ENCODE results near the gene C2CD2. TPM values are rescaled to one million over a fixed set of nuclear protein-coding genes. Genes with fewer than 3 reads are reported as not detected.

Gene C2CD2
- total and polyA plus RNA-seq, 2 experiments from 2014 or later, result 4.5 to 16.2 TPM

- TF ChIP-seq, protein P1, sequence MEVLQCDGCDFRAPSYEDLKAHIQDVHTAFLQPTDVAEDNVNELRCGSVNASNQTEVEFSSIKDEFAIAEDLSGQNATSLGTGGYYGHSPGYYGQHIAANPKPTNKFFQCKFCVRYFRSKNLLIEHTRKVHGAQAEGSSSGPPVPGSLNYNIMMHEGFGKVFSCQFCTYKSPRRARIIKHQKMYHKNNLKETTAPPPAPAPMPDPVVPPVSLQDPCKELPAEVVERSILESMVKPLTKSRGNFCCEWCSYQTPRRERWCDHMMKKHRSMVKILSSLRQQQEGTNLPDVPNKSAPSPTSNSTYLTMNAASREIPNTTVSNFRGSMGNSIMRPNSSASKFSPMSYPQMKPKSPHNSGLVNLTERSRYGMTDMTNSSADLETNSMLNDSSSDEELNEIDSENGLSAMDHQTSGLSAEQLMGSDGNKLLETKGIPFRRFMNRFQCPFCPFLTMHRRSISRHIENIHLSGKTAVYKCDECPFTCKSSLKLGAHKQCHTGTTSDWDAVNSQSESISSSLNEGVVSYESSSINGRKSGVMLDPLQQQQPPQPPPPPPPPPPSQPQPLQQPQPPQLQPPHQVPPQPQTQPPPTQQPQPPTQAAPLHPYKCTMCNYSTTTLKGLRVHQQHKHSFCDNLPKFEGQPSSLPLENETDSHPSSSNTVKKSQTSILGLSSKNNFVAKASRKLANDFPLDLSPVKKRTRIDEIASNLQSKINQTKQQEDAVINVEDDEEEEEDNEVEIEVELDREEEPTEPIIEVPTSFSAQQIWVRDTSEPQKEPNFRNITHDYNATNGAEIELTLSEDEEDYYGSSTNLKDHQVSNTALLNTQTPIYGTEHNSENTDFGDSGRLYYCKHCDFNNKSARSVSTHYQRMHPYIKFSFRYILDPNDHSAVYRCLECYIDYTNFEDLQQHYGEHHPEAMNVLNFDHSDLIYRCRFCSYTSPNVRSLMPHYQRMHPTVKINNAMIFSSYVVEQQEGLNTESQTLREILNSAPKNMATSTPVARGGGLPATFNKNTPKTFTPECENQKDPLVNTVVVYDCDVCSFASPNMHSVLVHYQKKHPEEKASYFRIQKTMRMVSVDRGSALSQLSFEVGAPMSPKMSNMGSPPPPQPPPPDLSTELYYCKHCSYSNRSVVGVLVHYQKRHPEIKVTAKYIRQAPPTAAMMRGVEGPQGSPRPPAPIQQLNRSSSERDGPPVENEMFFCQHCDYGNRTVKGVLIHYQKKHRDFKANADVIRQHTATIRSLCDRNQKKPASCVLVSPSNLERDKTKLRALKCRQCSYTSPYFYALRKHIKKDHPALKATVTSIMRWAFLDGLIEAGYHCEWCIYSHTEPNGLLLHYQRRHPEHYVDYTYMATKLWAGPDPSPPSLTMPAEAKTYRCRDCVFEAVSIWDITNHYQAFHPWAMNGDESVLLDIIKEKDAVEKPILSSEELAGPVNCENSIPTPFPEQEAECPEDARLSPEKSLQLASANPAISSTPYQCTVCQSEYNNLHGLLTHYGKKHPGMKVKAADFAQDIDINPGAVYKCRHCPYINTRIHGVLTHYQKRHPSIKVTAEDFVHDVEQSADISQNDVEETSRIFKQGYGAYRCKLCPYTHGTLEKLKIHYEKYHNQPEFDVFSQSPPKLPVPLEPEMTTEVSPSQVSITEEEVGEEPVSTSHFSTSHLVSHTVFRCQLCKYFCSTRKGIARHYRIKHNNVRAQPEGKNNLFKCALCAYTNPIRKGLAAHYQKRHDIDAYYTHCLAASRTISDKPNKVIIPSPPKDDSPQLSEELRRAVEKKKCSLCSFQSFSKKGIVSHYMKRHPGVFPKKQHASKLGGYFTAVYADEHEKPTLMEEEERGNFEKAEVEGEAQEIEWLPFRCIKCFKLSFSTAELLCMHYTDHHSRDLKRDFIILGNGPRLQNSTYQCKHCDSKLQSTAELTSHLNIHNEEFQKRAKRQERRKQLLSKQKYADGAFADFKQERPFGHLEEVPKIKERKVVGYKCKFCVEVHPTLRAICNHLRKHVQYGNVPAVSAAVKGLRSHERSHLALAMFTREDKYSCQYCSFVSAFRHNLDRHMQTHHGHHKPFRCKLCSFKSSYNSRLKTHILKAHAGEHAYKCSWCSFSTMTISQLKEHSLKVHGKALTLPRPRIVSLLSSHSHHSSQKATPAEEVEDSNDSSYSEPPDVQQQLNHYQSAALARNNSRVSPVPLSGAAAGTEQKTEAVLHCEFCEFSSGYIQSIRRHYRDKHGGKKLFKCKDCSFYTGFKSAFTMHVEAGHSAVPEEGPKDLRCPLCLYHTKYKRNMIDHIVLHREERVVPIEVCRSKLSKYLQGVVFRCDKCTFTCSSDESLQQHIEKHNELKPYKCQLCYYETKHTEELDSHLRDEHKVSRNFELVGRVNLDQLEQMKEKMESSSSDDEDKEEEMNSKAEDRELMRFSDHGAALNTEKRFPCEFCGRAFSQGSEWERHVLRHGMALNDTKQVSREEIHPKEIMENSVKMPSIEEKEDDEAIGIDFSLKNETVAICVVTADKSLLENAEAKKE (CRISPR knock-in tag; IDR thresholded peaks at IDR 0.05), result no peak
These were observed 114.3 kb downstream of the C2CD2 start (continued) for GRCh38 chr21:41839387-41840000.

- Histone ChIP-seq H3K27me3 (ENCODE audit: insufficient read depth) (no peaks in the 10 kb centered on the region), H3K4me1 (ENCODE audit: insufficient read depth) (peaks cover 15% of the 10 kb centered on the region), H3K4me3 (no peak overlapping the region), H3K79me2 (replicated peaks; ENCODE audit: insufficient read depth) (no peaks in the 10 kb centered on the region), H3K4me2 (no peak overlapping the region), H3K9me2 (ENCODE audit: insufficient read depth) (no peaks in the 10 kb centered on the region), H2AFZ (no peak overlapping the region), H3F3A (replicated peaks; ENCODE audit: low read depth) (no peaks in the 10 kb centered on the region), H3K27ac (ENCODE audit: low read depth) (no peak overlapping the region), H3K36me3 (ENCODE audit: insufficient read depth) (peaks cover 3% of the 10 kb centered on the region), H4K20me1 (replicated peaks; ENCODE audit: insufficient read depth) (no peaks in the 10 kb centered on the region)
- peaks cover 11% of the 10 kb centered on the region; the same call in 2 of the 3 replicates for H3K9me3 Mint-ChIP-seq
- peaks cover 26% of the 10 kb centered on the region for H3K4me1 Mint-ChIP-seq
- no peak overlapping the region for H3K4me3 Mint-ChIP-seq
- DNase-seq (ENCODE audit: low spot score) (no peak), ATAC-seq (no peak)
- H3K27me3 Mint-ChIP-seq (ENCODE audit: insufficient read depth, low read depth, poor library complexity), result peaks cover 4% of the 10 kb centered on the region
- no peak overlapping the region for H3K27ac Mint-ChIP-seq
- H3K36me3 Mint-ChIP-seq (ENCODE audit: low read depth), result peaks cover 45% of the 10 kb centered on the region
- no peak for TF ChIP-seq CTCF (conservative IDR thresholded peaks at IDR 0.05; ENCODE audit: low read depth in 2 of 2)
- no peak for TF ChIP-seq CREB1 (CRISPR knock-in tag; IDR thresholded peaks at IDR 0.05; ENCODE audit: low read depth)
- no peak for TF ChIP-seq NANOG (IDR thresholded peaks at IDR 0.05; ENCODE audit: borderline replicate concordance)
- no peak for TF ChIP-seq ZNF331 (CRISPR knock-in tag; IDR thresholded peaks at IDR 0.05; ENCODE audit: low read depth)
- TF ChIP-seq JUNB (IDR thresholded peaks at IDR 0.05; ENCODE audit: unreplicated experiment), result no peak
- TF ChIP-seq, protein P1 (CRISPR knock-in tag; IDR thresholded peaks at IDR 0.05), result no peak
- no peak for TF ChIP-seq EZH2phosphoT487 (IDR thresholded peaks at IDR 0.05; ENCODE audit: unreplicated experiment)
These were observed 116.0 kb downstream of the C2CD2 start for GRCh38 chr21:41837756-41838297.
